CD4-positive, alpha-beta T cell treated with Interleukin-4 for 4 hours (primary cell): ENCODE results near the gene CD72.
A peak's percentile ranks its signal among the peaks of the same experiment; 100 is the strongest.
"Not testable (repeated sequence)": the region's sequence is repeated elsewhere in the genome, so short reads cannot be mapped to it uniquely, and the experiment has no call there.

Experiments
- DNase-seq: peaks from one replicate; pipeline ENCODE4 v3.0.0-alpha.2; 2020

Gene CD72

GRCh38 chr9:35615981-35616680 lies 2.1 kb downstream of the CD72 start:
- no peak for DNase-seq

- DNase-seq, result no peak
Measured at GRCh38 chr9:35612843-35613242, 5.4 kb downstream of the CD72 start.

GRCh38 chr9:35612066-35612465 lies 6.1 kb downstream of the CD72 start:
- DNase-seq, result not testable (repeated sequence)

- peak; percentile 66 for DNase-seq
Measured at GRCh38 chr9:35611230-35611797, 6.9 kb downstream of the CD72 start.

GRCh38 chr9:35609820-35610163 lies 8.4 kb downstream of the CD72 start:
- DNase-seq, result no peak

GRCh38 chr9:35609001-35609819 lies 9.0 kb downstream of the CD72 start:
- DNase-seq, result no peak

- DNase-seq, result no peak
Measured at GRCh38 chr9:35608221-35608620, 10.0 kb downstream of the CD72 start.

- no peak for DNase-seq
Measured at GRCh38 chr9:35606726-35607125, 11.5 kb downstream of the CD72 start.

GRCh38 chr9:35606138-35606504 lies 12.1 kb downstream of the CD72 start:
- DNase-seq, result no peak

- DNase-seq, result peak; percentile 6
Measured at GRCh38 chr9:35605351-35606137, 12.7 kb downstream of the CD72 start.

GRCh38 chr9:35604578-35605350 lies 13.4 kb downstream of the CD72 start, which contains the start of gene TESK1:
TESK1 (plus strand) TSS chr9:35605262; CDS start chr9:35605620, 358 bp downstream.
- peak; percentile 70 for DNase-seq

GRCh38 chr9:35603986-35604577 lies 14.1 kb downstream of the CD72 start:
- peak; percentile 100 for DNase-seq

- DNase-seq, result no peak
Measured at GRCh38 chr9:35603506-35603985, 14.7 kb downstream of the CD72 start.

- DNase-seq, result no peak
Measured at GRCh38 chr9:35599763-35600604, 18.2 kb downstream of the CD72 start.

- no peak for DNase-seq
Measured at GRCh38 chr9:35598866-35599590, 19.2 kb downstream of the CD72 start.

- not testable (repeated sequence) for DNase-seq
Measured at GRCh38 chr9:35596907-35597306, 21.3 kb downstream of the CD72 start.

- DNase-seq, result no peak
Measured at GRCh38 chr9:35594471-35594870, 23.7 kb downstream of the CD72 start.

- DNase-seq, result no peak
Measured at GRCh38 chr9:35593581-35593980, 24.6 kb downstream of the CD72 start.

GRCh38 chr9:35588506-35588905 lies 29.7 kb downstream of the CD72 start:
- DNase-seq, result not testable (repeated sequence)

- DNase-seq, result not testable (repeated sequence)
Measured at GRCh38 chr9:35584681-35585080, 33.5 kb downstream of the CD72 start.
